ENCODE data around the gene MARCHF9. TPM values are rescaled to one million over a fixed set of nuclear protein-coding genes. Genes with fewer than 3 reads are reported as not detected.

Gene MARCHF9
- total RNA-seq, 1 experiment from 2014 or later, result 6.2 TPM

GRCh38 chr12:57737467-57738460, 17.1 kb upstream of the MARCHF9 start:
- ATAC-seq, result peak; percentile 2; the same call in 1 of the 2 replicates
- ChIA-PET CTCF (interaction anchor here (0.5 to 6.6 kb wide), 16 partner anchors 8 to 495 kb away, joined by 3 to 146 read pairs (median 6); partner anchors contain the start of genes B4GALNT1 and OS9), POLR2A (interaction anchor here (0.9 to 1.7 kb wide), 4 partner anchors 11 to 34 kb away, joined by 3 to 6 read pairs (median 4); partner anchors contain the start of genes CDK4, EEF1AKMT3 and METTL1)
- TF ChIP-seq ETV6 (CRISPR knock-in tag; IDR thresholded peaks at IDR 0.05), result no peak
- no peak for TF ChIP-seq NR2C2 (CRISPR knock-in tag; IDR thresholded peaks at IDR 0.05)
- no peak for TF ChIP-seq ZNF532 (CRISPR knock-in tag; IDR thresholded peaks at IDR 0.05; ENCODE audit: borderline replicate concordance)
- no peak for TF ChIP-seq ZNF512 (CRISPR knock-in tag; IDR thresholded peaks at IDR 0.05; ENCODE audit: borderline replicate concordance)
- TF ChIP-seq GTF2I (CRISPR knock-in tag; conservative IDR thresholded peaks at IDR 0.05), result no peak
- TF ChIP-seq ATF2 (CRISPR knock-in tag; IDR thresholded peaks at IDR 0.05; ENCODE audit: borderline replicate concordance, low read depth), result no peak
- TF ChIP-seq TEAD4 (CRISPR knock-in tag; IDR thresholded peaks at IDR 0.05), result no peak
- no peak for TF ChIP-seq ZBTB43 (CRISPR knock-in tag; IDR thresholded peaks at IDR 0.05)
- Mint-ChIP-seq H3K27ac (no peak overlapping the region), H3K36me3 (no peaks in the 10 kb centered on the region), H3K4me3 (peak overlapping the region; percentile 75; the same call in 1 of the 2 replicates), H3K4me1 (peaks cover 28% of the 10 kb centered on the region), H3K27me3 (ENCODE audit: low read depth) (peaks cover 95% of the 10 kb centered on the region), H3K9me3 (no peaks in the 10 kb centered on the region)
- peak; percentile 54 for DNase-seq (ENCODE audit: low spot score)

GRCh38 chr12:57738661-57739237, 16.2 kb upstream of the MARCHF9 start, which contains the start of gene AGAP2:
AGAP2 (minus strand) TSS chr12:57738742; CDS start chr12:57738246, 496 bp downstream.
- ATAC-seq (peak; percentile 31), DNase-seq (ENCODE audit: low spot score) (peak; percentile 70)
- Mint-ChIP-seq H3K9me3 (no peaks in the 10 kb centered on the region), H3K4me1 (peaks cover 28% of the 10 kb centered on the region), H3K4me3 (peak within 1 kb of the TSS; percentile 75), H3K36me3 (no peaks in the 10 kb centered on the region), H3K27ac (no peak within 1 kb of the TSS), H3K27me3 (ENCODE audit: low read depth) (peaks cover 95% of the 10 kb centered on the region)
- TF ChIP-seq MYBL2 (CRISPR knock-in tag; IDR thresholded peaks at IDR 0.05) (no peak), USF2 (CRISPR knock-in tag; IDR thresholded peaks at IDR 0.05) (0 out of 2 replicates have a peak, but pooled peaks have one; percentile 23), PRDM15 (CRISPR knock-in tag; IDR thresholded peaks at IDR 0.05) (peak; percentile 98), ZNF396 (CRISPR knock-in tag; IDR thresholded peaks at IDR 0.05; ENCODE audit: borderline replicate concordance) (no peak), ZBTB21 (CRISPR knock-in tag; IDR thresholded peaks at IDR 0.05; ENCODE audit: borderline replicate concordance) (peak; percentile 82; the same call in 1 of the 2 replicates), SP1 (CRISPR knock-in tag; conservative IDR thresholded peaks at IDR 0.05) (peak; percentile 49; the same call in 1 of the 2 replicates)
- CTCF ChIA-PET, result interaction anchor here (1.0 to 6.6 kb wide), 6 partner anchors 9 to 155 kb away, joined by 3 to 146 read pairs (median 8); no protein-coding TSS in a partner anchor
- POLR2A ChIA-PET, result interaction anchor here (0.6 kb wide), 1 partner anchor 194 kb away, joined by 4 read pairs; no protein-coding TSS in a partner anchor
